Hepatic stellate cell (primary cell): ENCODE measurements around the gene HNMT.
"Not testable (repeated sequence)": the region's sequence is repeated elsewhere in the genome, so short reads cannot be mapped to it uniquely, and the experiment has no call there.

ENCODE experiments used
- DNase-seq: peaks from one replicate; pipeline ENCODE4 v3.0.0; 2011; ENCODE audit warnings: low spot score

Gene HNMT

DNA sequence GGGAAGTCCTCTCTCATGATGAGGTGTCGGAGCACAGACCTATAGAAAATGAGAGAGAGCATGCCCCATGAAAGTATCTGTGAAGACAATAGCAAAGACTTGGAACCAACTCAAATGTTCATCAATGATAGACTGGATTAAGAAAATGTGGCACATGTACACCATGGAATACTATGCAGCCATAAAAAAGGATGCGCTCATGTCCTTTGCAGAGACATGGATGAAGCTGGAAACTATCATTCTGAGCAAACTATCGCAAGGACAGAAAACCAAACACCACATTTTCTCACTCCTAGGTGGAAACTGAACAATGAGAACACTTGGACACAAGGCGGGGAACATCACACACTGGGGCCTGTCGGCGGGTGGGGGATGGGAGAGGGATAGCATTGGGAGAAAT, 79.3 kb downstream of the HNMT start:
- not testable (repeated sequence) for DNase-seq

DNA sequence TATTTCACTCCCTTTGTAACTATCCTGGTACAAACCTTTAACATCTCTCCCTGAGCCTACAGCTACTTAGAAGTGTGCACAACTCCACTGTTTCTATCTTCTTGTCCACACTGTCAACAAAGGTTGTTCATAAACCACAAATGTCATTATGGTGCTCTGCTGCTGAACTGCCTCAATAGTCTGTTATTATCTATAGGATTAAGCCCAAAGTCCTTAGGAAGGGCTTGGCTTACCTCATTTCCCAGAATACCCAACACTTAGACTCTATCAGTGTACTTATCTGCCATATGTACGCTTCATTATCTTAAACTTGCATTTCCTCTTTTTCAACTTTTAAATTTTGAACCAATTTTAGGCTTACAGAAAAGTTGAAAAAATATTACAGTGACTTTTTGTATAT, 94.2 kb downstream of the HNMT start:
- no peak for DNase-seq

GRCh38 chr2:138059487-138060300, 95.4 kb downstream of the HNMT start:
- peak; percentile 5 for DNase-seq

GRCh38 chr2:138060301-138060635, 96.0 kb downstream of the HNMT start:
- DNase-seq: peak; percentile 12

GRCh38 chr2:138061961-138062360, 97.7 kb downstream of the HNMT start:
- no peak for DNase-seq

DNA sequence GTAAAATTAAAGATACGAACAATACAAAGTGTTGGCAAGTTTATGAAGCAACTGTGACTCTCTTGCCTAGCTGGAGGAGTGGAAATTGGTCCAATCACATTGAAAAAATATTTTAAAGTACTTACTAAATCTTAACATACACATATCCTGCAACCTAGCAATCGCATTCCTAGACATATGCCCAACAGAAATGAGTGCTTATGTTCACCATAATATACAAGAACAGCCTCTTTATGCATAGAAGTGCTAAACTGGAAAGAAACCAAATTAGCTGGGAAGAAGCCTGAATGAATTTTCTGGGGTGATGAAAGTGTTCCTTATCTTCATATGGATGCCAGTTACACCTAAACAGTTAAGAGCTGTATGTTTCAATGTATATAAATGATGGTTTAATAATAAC, 98.9 kb downstream of the HNMT start:
- no peak for DNase-seq
